GM15510 (cell line): ENCODE measurements around the gene CISH.

Experiments
- POLR2A ChIP-seq: IDR thresholded peaks from 3 replicates; pipeline ENCODE4 v1.6.1; 2011; ENCODE audit warnings: borderline replicate concordance; ENCODE audit not compliant: insufficient read length; ENCODE audit errors: extremely low read depth

The CISH gene

GRCh38 chr3:50610181-50610971 lies 1.2 kb downstream of the CISH start:
- no peak for TF ChIP-seq POLR2A

- no peak for TF ChIP-seq POLR2A
Measured at GRCh38 chr3:50609763-50610085, 1.9 kb downstream of the CISH start.

- no peak for TF ChIP-seq POLR2A
Measured at GRCh38 chr3:50609071-50609762, 2.4 kb downstream of the CISH start.

GRCh38 chr3:50608278-50608677 lies 3.3 kb downstream of the CISH start:
- TF ChIP-seq POLR2A: no peak

- no peak for TF ChIP-seq POLR2A
Measured at GRCh38 chr3:50607271-50608091, 4.1 kb downstream of the CISH start.

GRCh38 chr3:50606596-50606995 lies 5.0 kb downstream of the CISH start:
- no peak for TF ChIP-seq POLR2A

- no peak for TF ChIP-seq POLR2A
Measured at GRCh38 chr3:50605901-50606326, 5.7 kb downstream of the CISH start.

GRCh38 chr3:50604628-50605588 lies 6.7 kb downstream of the CISH start:
- TF ChIP-seq POLR2A: no peak

GRCh38 chr3:50604110-50604621 lies 7.4 kb downstream of the CISH start:
- TF ChIP-seq POLR2A: no peak

GRCh38 chr3:50603261-50604109 lies 8.1 kb downstream of the CISH start:
- TF ChIP-seq POLR2A: no peak

GRCh38 chr3:50602595-50603191 lies 8.9 kb downstream of the CISH start:
- no peak for TF ChIP-seq POLR2A

GRCh38 chr3:50600841-50601591 lies 10.6 kb downstream of the CISH start:
- no peak for TF ChIP-seq POLR2A

- no peak for TF ChIP-seq POLR2A
Measured at GRCh38 chr3:50600141-50600753, 11.3 kb downstream of the CISH start.
